Stomach (tissue), 4 donors: ENCODE measurements around the gene FAM120A.

Experiments
- CTCF ChIP-seq, 7 experiments: fragments of 450-650 bp in 4 of 7; fragments of 200-600 bp in 3 of 7; sonication (generic) in 3 of 7; IDR thresholded peaks; one replicate each; pipeline ENCODE4 v1.5.1; 2016 to 2019; ENCODE audit warnings: antibody characterized with exemption in 7 of 7, control low read depth in 2 of 7, mild to moderate bottlenecking in 1 of 7
- POLR2A ChIP-seq, 4 donors: fragments of 450-650 bp; IDR thresholded peaks; one replicate each; pipeline ENCODE4 v1.6.1; 2016; ENCODE audit warnings: antibody characterized with exemption in 4 of 4, control low read depth in 2 of 4, mild to moderate bottlenecking in 1 of 4, moderate library complexity in 1 of 4

- TF ChIP-seq CTCF (IDR thresholded peaks at IDR 0.05) (no peak), POLR2A (IDR thresholded peaks at IDR 0.05) (no peak)
Observed at GRCh38 chr9:93458712-93459111, 7.2 kb downstream of the FAM120A start.
